Amniotic epithelial cell (primary cell): Measurements from ENCODE around the gene COL2A1.

Experiments
- DNase-seq: peaks from one replicate; pipeline ENCODE4 v3.0.0-alpha.2; 2010; ENCODE audit warnings: low read depth

The COL2A1 gene

GRCh38 chr12:48012070-48012469 lies 7.8 kb upstream of the COL2A1 start:
- no peak for DNase-seq

GRCh38 chr12:48010366-48010970 lies 6.2 kb upstream of the COL2A1 start:
- no peak for DNase-seq

GRCh38 chr12:48009471-48009870 lies 5.2 kb upstream of the COL2A1 start:
- DNase-seq, result no peak

DNA sequence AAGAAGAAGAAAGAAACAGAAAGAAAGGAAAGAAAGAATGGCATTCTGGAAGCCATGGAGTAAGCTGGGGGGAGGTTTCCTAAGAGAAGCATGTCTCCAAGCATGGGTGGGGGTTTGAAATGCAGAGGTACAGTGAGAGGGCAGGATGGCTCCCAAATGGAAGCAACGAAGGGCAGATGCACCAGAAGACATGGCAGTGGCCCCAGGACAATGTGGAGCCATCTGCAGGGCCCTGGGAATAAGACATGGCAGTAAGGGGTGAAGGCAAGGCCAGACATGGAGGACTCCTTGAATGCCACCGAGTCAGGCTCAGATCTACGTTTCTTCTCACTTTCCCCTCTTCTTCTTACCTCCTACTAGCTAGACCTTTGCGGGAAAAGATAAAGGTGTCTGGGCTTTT lies 4.7 kb upstream of the COL2A1 start:
- DNase-seq, result no peak

DNA sequence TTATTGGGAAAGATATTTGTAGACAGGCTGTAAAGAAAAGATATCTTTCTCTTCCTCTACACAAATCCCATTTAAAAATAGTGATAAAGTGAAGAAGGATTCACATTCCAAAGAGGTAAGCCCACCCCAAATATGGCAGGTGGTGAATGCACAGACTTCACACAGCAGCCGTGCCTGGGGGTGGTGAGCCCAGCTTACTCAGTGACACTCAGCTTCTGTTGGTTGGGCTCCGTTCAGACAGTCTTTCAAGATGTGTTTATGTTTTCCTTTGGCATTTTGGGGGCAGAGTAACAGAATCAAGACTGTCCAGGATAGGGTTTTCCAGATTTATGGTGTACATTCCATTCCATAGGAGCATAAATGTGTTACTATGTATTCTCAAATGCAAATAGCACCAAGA lies 4.1 kb upstream of the COL2A1 start:
- no peak for DNase-seq

DNA sequence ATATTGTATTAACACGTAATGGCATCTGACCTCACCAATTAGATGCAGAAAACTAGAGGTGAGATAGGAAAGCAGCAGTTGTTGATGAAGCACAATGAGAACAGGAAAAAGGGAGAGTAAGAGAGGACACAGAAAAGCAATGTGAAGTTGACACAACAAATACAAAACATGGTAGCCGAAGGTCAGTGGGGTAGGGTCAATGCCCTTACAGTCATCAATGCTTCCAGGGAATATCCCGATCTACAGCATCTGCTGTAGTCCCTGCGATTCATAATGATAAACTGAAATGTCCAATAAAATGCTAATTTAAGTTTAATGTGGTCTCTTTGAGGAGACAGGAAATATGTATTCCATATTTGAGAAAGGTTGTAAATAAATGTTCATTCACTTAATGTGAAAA lies 2.9 kb upstream of the COL2A1 start:
- DNase-seq, result no peak

DNA sequence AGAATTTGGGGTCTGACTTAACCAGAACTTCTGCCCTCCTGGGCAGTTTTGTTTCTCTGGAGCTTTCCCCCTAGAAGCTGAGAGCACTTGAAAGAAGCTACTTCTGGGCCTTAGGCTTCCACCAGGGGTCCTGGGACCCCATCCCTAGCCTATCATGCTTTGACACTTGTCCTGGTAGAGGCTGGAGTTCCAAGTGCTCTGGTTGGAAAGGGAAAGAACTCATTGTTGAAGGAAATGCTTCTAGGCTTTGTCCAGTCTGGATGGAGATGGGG lies 1.4 kb upstream of the COL2A1 start:
- no peak for DNase-seq

DNA sequence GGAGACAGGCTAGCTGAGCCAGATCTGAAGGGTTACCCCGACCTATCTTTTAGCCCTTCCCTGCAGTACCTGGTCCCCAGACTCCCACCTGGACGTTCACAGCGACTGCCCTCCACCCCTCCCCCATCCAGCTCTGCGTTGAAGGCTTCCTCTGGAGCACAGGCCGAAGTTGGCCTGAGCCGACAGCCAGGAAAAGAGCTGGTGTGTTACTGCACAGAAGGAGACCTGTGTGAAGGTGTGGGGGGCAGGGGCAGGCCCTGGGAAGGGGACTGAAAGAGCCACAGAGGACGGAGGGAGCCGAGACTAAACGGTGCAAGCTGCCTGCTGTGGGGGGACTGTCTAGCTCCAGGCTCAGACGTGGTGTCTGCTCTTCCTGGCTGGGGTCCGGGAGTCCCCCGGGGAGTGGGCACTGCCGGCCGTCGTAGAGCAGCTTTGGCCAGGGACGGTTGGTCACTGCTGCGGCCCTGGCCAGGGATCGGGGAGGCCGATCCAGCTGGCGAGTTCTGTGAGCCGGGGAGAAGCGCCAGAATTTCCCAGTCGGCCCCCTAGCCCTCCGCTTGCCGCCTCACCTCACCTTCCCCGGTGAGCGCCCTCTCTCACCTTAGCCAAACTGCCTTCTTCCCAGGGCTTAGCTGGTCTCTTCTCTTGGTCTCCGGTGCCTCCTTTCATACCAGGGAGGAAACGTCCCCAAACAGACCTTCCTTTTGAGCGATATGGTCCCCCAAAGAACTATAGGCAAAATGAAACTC lies 899 bp upstream of the COL2A1 start:
- no peak for DNase-seq

DNA sequence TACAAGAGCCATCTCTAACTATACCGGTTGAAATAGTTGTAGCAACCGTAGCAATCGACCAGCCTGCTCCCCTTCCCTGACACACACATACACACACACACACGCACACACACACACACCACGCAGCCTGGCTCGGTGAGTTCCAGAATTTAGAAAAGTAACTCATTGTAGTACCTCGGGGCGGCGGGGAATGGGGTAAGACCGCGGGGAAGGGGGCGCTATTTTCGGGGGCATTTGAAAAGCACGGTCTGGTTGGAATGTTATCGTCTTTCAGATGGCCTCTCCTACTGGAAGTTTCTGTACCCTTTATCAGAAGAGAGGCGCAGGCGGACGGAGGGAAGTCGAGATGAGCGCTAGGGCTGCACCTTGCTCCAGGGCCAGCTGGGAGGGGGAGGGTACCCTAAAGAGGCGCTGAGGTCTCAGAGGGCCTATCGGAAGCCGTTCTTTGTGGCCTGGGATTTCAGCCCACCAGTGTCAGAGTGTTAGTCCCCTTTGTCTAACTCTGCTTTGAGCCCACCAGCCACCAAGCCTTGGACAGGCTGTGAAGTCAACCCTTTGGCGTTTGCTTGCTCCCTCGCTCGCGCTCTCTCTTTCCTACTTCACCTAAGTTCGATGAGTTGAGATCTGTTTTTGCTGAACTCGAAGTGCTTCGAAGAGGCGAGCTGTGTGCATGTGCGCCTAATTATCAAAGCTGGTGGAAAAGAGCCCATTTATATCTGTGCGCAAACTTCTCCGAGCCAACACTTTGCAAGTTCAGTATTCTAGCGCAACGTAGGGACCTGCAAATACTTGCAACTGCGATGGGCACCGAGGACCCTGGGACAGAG lies 837 bp downstream of the COL2A1 start:
- no peak for DNase-seq

DNA sequence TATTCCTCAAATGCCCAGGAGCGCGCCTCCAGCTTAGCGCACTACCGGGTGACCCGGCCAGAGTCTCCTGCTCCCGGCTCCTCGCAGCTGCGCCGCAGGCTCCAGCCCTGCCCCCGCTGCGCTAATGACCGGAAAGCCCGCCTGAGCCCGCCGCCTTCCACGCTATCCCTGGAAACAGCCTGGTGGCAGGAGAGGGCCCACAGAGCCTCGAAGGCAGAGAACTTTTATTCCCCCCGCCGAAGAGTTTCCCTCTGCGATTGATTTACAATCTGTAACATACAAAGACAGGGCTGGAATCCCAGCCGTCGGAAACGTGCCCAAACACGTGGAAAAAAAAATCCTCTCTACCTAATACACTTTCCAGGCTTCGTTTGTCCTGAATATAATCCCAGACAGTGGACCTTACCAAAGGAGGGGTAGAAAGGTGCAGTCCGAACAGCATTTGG lies 1.5 kb downstream of the COL2A1 start:
- peak; percentile 32 for DNase-seq

GRCh38 chr12:48002414-48002730 lies 1.9 kb downstream of the COL2A1 start:
- no peak for DNase-seq

DNA sequence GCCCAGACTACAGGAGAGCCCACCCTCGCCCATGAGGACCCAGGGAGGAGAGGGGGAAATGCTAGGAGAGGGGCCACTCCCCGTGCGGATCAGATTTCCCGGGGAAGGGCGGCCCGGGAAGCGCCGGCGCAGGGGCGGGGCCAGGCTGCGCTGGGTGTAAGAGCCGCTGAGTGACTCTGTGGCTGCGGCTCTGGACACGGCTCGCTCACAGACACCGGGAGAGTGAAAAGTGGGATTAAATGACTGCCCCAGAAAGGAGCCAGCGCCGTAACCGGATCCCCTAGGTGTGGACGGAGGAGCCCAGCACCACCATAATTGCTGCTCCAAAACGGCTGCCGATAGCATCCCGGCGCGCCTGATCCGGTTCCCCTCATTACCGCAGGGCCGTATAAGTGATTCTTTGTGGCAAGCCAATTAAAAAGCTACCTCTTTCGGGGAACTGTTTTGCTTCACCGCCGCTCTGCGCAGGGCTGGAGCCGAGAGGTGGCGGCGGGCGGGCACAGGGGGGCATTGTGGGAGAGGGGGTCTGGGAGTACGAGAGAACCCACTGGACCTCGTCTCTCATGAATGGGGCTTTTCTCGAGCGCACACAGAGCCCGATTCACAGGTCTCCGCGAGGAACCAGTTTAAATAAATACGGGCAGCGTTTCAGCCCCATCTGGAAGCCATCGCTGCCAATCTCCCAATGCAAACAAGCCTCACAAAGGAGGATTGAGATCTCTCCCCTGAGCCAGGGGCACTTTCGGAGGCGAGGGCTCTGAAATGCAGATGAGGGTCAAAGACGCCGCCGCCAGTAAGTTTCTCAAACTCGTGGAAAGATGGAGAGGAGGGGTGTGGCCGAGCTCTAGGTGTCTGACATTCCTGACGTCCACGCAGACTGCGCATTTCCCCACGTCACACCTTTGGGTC lies 2.5 kb downstream of the COL2A1 start:
- peak; percentile 10 for DNase-seq

DNA sequence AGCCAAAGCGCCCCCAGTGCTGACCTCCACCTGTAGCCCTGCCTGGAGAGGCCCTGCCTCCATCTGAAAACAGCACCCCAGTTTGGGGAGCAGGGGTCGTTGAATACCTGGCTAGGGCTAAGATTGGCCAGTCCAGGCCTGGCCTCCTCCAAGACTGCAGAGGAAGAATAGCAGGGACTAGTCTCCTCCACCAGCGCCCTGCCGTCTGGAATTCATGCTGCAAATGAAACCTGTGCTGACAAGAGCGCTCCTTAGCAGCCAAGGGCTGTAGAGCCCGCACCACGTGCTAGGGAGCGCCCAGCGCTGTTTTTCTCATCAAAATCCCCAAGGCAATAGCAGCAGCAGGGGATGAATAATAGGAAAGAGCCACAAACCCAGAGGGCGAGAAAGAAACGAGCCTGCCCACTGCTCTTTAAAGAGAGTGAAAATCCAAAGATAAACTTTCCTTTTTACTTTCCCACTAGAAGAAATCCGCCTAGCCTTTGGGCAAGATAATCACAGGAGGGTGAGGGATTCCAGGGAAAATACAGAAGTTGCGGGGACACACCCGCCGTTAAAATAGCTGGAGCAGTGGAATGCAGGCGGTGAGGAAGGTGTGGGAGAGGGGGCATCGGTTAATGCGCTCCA lies 3.3 kb downstream of the COL2A1 start:
- peak; percentile 60 for DNase-seq

- no peak for DNase-seq
These were observed 4.5 kb downstream of the COL2A1 start for GRCh38 chr12:47999816-48000215.

- DNase-seq, result no peak
These were observed 7.0 kb downstream of the COL2A1 start for GRCh38 chr12:47997321-47997720.

DNA sequence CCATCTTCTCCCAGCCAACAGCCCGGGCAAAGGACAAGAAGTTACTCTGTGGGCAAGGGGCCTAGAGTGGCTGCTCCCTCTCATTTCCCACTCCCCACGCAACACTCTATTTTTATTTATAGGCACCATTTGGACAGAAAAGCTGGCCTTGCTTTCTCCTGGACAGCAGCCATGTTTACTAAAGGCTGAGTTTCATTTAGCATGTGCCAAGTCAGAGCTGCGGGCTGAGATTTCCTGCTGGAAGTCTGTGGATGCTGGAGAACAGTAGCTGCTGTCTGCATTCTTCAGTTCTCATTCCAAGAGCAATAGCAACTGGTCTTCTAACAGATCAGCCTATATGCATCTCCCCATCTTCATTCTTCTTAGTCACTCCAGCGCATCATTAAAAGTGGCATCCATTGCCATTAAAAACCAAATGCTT lies 8.3 kb downstream of the COL2A1 start:
- no peak for DNase-seq

DNA sequence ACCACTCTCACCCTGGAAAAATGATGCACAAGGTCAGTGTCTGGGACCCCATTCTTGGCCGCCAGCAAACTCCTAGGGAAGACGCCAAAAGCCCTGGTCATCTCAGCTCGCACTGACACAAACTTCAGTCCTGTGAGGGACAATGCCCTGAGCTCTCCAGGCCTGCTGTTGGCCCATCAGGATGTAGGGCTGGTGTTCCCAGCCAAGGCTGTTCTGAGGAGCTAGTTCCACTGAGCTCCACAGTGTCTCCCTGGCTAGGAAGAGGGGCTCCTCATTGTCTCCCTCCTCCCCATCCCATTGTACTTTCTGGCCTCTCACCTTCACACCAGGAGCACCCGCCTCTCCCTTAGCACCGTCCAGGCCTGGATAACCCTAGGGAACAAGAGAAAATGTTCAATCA lies 10.8 kb downstream of the COL2A1 start:
- no peak for DNase-seq

DNA sequence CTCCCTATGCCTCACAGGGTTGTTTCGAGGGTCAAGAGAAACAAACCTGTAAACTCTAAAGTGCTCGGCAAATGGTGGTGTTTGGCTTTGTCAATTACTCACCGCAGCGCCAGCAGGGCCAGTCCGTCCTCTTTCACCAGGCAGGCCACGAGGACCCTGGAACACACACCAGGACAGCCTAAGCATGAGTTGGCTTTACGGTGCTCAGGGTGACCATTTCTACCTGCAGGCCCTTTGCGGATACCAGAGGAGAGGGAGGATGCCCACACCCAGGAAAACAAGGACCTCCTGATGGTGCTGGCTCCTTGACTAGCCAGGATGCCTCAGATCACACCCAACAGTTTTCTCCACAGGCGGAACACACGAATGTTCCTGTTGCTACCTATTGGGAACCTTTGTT lies 11.5 kb downstream of the COL2A1 start:
- no peak for DNase-seq

DNA sequence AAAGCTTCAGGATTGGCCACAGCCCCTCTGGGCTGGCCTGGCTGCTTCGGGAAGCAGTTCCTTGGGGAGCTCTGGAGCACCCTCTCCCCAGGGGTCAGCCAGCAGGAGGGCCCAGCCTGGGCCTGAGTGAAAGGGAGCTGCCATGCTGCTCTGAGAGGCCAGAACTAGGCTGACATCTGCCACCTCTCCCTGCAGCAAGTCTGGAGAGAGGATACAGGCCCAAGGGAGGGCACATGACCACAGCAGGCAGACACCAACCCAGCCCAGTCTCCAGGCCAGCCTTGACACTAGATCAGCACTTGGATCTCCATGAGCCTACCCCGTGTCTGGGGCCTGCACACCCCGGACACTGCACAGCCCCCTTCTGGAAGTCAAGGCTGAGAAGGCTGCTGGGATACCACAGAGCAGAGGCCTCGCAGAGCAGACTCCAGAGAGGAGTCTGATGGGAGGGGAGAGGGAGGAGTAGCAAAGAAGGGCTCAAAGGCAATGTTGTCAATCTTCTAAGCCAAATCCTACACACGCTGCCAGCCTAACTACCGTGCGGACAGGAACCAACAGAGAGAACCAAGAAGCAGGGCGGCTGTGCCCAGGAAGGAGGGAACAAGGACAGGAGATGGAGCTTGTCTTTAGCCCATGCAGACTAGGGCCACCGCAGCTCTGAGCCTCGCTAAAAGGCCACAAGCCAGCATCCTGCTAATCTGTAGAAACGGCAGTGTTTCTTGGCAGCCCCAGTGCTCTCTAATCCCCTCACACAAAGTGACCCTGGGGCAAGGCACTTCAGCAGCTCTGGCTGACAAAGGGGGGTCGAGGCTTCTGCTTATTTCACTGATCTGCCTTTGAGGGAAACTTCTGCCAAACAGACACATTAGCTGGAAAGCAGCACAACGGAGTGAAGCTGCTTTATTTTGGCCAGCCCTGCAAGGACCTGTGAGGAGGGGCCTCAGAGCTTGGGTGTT lies 12.9 kb downstream of the COL2A1 start:
- DNase-seq, result no peak

- DNase-seq, result peak; percentile 16
These were observed 13.7 kb downstream of the COL2A1 start for GRCh38 chr12:47990351-47991105.
